NCI-H2171 (cell line): ENCODE measurements around the gene ZCRB1.
"Not testable (repeated sequence)": the region's sequence is repeated elsewhere in the genome, so short reads cannot be mapped to it uniquely, and the experiment has no call there.

ENCODE experiments used
- DNase-seq: peaks from one replicate; lab custom pipeline; 2025; lab: John Stamatoyannopoulos, UW

The ZCRB1 gene

GRCh38 chr12:42325653-42326474 is at the start of gene ZCRB1, which contains the start of gene PPHLN1:
Gene ZCRB1, minus strand, starts transcription at chr12:42326094. Its CDS starts 1,992 bp downstream, at chr12:42324102.
Gene PPHLN1, plus strand, starts transcription at chr12:42326167. Its CDS starts 9,736 bp downstream, at chr12:42335903.
- peak; percentile 84 for DNase-seq

- no peak for DNase-seq
Measured at GRCh38 chr12:42373669-42374068, 47.8 kb upstream of the ZCRB1 start.

- peak; percentile 32 for DNase-seq
Measured at GRCh38 chr12:42372154-42372791, 46.4 kb upstream of the ZCRB1 start.

GRCh38 chr12:42370013-42370412 is 44.1 kb upstream of the ZCRB1 start:
- no peak for DNase-seq

DNA sequence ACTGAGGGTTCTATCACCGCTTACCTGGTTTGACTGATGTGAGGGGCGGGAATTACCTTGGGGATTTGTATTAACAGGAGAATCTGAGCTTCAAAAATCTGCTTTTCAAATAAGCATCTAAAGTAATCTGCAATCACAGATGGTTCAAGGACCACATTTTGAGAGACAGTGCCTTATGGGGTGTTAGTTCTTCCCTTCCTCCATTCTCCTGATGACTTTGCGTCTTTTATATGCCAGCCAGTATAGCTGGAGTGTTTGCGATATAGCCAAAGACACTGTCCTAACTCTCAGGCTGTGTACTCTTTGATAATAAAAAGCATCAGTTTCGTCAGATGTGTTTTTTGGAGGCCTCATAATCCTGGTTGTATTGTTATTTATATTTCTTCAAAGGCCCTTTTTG is 39.6 kb upstream of the ZCRB1 start:
- DNase-seq, result no peak

GRCh38 chr12:42364692-42365091 is 38.8 kb upstream of the ZCRB1 start:
- DNase-seq, result no peak

- no peak for DNase-seq
Measured at GRCh38 chr12:42362647-42363260, 36.9 kb upstream of the ZCRB1 start.

DNA sequence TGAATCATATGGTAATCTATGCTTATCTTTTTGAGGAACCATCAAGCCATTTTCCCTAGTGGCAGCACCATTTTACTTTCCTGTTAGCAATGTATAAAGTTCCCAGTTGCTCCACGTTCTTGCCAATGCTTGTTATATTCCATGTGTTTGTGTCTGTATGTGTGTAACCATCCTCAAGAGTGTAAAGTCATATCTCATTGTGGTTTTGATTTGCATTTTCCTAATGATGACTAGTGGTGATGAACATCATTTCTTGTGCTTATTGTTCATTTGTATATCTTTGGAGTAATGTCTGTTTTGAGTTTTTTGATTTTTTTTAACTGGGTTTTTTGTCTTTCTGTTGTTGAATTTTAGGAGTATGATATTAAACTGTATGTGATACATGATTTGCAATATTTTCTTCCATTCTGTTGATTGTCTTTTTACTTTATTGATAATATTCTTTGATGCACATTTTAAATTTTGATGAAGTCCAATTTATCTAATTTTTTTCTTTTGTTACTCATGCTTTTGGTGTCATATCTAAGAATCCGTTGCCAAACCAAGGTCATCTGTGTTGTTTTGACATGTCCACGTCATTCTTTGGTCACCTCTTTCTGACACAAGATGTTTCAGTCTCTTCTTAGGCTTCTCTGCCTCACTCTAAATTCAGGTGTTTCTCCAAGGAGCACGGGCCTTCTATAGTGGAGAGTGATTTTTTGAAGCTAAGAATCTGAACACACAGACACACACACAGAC is 36.2 kb upstream of the ZCRB1 start:
- DNase-seq, result no peak

DNA sequence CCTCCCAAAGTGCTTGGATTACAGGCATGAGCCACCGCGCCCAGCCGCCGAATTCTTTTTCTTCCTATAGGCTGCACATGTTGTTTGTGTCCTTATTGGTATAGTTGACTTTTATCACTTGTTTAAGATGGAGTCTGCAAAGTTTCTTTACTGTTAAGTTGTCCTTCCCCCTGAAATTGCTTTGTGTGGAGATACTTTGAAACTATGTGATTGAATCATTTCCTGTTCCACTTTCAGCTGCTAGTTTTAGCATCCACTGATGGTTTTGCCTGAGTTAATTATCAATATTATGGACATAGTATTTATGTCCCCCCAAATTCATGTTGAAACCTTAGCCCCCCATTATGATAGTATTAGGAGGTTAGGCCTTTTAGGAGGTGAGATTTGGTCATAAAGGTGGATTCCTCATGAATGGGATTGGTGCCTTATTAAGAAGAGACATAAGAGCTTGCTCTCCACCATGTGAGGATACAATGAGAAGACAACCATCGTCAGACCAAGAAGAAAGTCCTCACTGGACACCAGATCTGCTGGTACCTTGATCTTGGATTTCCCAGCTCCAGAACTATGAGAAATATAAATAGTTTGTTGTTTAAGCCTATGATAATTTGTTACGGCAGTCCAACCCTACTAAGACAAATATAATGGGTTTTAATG is 35.0 kb upstream of the ZCRB1 start:
- no peak for DNase-seq

- DNase-seq, result no peak
Measured at GRCh38 chr12:42356344-42356743, 30.4 kb upstream of the ZCRB1 start.

- DNase-seq, result not testable (repeated sequence)
Measured at GRCh38 chr12:42350021-42350407, 24.1 kb upstream of the ZCRB1 start.

- not testable (repeated sequence) for DNase-seq
Measured at GRCh38 chr12:42349119-42350020, 23.5 kb upstream of the ZCRB1 start.

GRCh38 chr12:42346403-42347002 is 20.6 kb upstream of the ZCRB1 start:
- DNase-seq, result no peak

DNA sequence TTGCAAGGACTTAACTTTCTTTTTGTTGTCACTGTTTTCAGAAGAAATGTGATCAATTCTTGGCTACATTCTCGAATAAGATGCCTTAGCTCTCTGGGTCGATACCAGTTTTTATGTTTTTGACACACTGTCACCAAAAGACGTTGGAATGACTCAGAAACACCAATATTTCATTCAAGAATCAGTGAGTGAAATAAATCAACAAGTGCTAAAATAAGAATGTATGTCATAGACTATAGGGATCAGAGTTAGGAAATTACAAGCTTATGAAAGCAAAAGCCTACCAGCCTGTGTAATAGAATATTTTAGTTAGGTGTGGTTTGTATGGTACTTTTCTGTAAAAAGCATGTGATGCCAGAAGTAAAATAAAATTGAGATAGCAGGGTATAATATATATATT is 17.8 kb upstream of the ZCRB1 start:
- DNase-seq, result no peak

GRCh38 chr12:42342028-42342427 is 16.1 kb upstream of the ZCRB1 start:
- DNase-seq, result no peak

- no peak for DNase-seq
Measured at GRCh38 chr12:42338280-42338679, 12.4 kb upstream of the ZCRB1 start.

DNA sequence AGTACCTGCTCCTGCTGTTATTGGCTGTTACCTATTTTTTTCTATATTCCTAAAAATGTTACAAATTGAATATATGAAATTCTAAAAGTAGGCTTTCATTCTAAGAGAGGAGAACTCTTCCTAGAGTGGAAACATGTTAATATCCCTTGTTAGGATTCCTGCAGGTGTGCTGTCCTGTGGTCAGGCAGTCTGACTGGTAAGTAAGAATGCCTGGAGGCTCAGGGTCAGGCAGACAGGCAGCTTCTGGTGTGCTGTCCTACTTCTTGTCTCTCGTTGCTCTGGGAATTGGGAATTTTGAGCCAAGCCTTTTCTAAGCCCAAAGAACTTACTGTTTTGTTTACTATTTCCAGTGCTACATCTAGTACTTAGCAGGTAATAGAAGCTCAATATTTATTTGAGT is 10.4 kb upstream of the ZCRB1 start:
- DNase-seq, result no peak

DNA sequence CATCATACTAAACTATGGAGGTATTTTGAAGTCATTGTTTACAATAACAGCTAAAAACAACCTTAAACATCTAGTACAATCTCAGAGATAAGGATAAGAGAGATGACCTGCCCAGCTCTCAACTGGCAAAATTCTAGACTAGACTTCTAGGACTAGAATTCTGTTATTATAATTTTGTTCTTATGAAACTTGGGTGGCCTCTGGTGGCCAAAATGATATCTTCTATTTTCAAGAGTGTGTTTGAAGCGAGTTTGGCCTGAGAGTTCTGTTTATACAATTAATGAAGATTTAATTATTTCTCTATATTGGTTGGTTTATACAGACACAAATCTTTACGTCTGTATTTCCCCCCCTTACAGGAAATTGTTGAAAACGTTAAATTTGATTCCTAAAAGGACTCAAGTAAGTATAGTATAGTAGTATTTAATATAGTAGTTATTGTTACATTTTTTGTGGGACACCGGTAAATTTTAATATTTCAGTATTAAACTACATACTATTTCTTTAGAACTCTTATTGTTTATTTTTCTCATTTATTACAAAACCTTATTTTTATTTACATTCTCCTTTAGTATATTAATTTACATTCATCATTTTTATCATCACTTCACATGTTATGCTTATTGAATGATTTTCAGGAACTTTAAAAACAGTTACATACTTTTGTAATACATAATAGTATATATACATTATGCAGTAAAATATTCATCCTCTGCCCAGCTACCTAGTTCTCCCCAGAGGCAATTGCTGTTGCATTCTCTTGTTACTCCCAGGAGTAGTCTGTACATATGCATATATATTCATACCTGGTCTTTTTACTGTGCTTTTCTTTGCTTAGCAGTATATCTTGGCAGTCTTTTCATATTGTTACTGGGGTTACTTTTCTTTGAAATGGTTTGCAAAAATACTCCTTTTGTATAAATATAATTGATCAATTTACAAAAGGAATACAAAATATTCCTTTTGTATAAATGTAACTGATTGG is 6.7 kb upstream of the ZCRB1 start:
- peak; percentile 16 for DNase-seq

DNA sequence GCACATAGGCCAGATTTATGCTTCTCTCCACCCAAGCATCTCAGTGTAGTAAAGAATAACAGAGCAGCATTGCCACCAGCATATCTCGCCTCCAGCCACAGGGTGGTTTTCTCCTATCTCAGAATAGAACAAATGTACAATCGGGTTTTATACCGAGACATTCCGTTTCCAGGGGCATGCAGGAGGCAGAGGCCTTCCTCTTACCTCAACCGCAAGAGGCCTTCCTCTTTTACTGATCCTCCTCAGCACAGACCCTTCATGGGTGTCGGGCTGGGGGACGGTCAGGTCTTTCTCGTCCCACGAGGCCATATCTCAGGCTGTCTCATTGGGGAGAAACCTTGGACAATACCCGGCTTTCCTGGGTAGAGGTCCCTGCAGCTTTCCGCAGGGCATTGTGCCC is 4.2 kb upstream of the ZCRB1 start:
- DNase-seq, result not testable (repeated sequence)
